Osteocyte (in vitro differentiated cells): ENCODE results near the gene DEFB125. TPM values are rescaled to one million over a fixed set of nuclear protein-coding genes. Genes with fewer than 3 reads are reported as not detected.
"Not testable (repeated sequence)": the region's sequence is repeated elsewhere in the genome, so short reads cannot be mapped to it uniquely, and the experiment has no call there.

Experiments used
- DNase-seq: peaks from one replicate; pipeline ENCODE4 v3.0.0; 2021; ENCODE audit warnings: mixed read lengths; ENCODE audit not compliant: unreplicated experiment; ENCODE audit errors: extremely low spot score
- H3K27ac Mint-ChIP-seq: one replicate; pipeline ENCODE4 v1.8.0; 2021; ENCODE audit warnings: mild to moderate bottlenecking, mixed read lengths; ENCODE audit not compliant: unreplicated experiment
- H3K27me3 Mint-ChIP-seq: one replicate; pipeline ENCODE4 v1.8.0; 2021; ENCODE audit warnings: mixed read lengths; ENCODE audit not compliant: unreplicated experiment
- H3K36me3 Mint-ChIP-seq: one replicate; pipeline ENCODE4 v1.8.0; 2021; ENCODE audit warnings: mixed read lengths; ENCODE audit not compliant: unreplicated experiment
- H3K4me1 Mint-ChIP-seq: one replicate; pipeline ENCODE4 v1.8.0; 2021; ENCODE audit warnings: mixed read lengths; ENCODE audit not compliant: unreplicated experiment
- H3K4me3 Mint-ChIP-seq: one replicate; pipeline ENCODE4 v1.8.0; 2021; ENCODE audit warnings: mild to moderate bottlenecking, moderate library complexity, mixed read lengths; ENCODE audit not compliant: unreplicated experiment
- H3K9me3 Mint-ChIP-seq: one replicate; pipeline ENCODE4 v1.8.0; 2021; ENCODE audit warnings: mixed read lengths; ENCODE audit not compliant: unreplicated experiment
- CTCF ChIP-seq: fragments of 200-600 bp; sonication (generic); IDR thresholded peaks from 2 replicates; pipeline ENCODE4 v1.5.0; 2021; ENCODE audit warnings: antibody characterized with exemption, mild to moderate bottlenecking, moderate library complexity
- total RNA-seq: library from RNA; stranded (reverse); gene quantifications from 2 replicates; pipeline ENCODE4 v1.2.1, GENCODE V29; 2021

DEFB125 gene
- total RNA-seq, 1 donor from 2014 or later = not detected

- Mint-ChIP-seq H3K36me3 (no peaks in the 10 kb centered on the region), H3K27me3 (peaks cover 17% of the 10 kb centered on the region), H3K4me1 (no peaks in the 10 kb centered on the region), H3K27ac (no peak overlapping the region), H3K4me3 (no peak overlapping the region), H3K9me3 (peaks cover 5% of the 10 kb centered on the region)
- DNase-seq = no peak
- TF ChIP-seq CTCF = no peak
Measured at GRCh38 chr20:112396-112795, 24.9 kb downstream of the DEFB125 start.

GRCh38 chr20:117518-117917 lies 30.0 kb downstream of the DEFB125 start:
- no peak overlapping the region for H3K4me3 Mint-ChIP-seq
- no peaks in the 10 kb centered on the region for H3K36me3 Mint-ChIP-seq
- no peak overlapping the region for H3K27ac Mint-ChIP-seq
- H3K9me3 Mint-ChIP-seq = peaks cover 5% of the 10 kb centered on the region
- no peak for DNase-seq
- no peak for TF ChIP-seq CTCF
- H3K27me3 Mint-ChIP-seq = peaks cover 10% of the 10 kb centered on the region
- H3K4me1 Mint-ChIP-seq = no peaks in the 10 kb centered on the region

- not testable (repeated sequence) for H3K36me3 Mint-ChIP-seq, H3K27ac Mint-ChIP-seq, H3K27me3 Mint-ChIP-seq, H3K4me3 Mint-ChIP-seq, H3K4me1 Mint-ChIP-seq, DNase-seq, H3K9me3 Mint-ChIP-seq
Measured at GRCh38 chr20:129786-130323, 42.4 kb downstream of the DEFB125 start.

GRCh38 chr20:137668-138490 lies 50.4 kb downstream of the DEFB125 start:
- peak; percentile 12 for TF ChIP-seq CTCF
- Mint-ChIP-seq H3K4me1 (no peaks in the 10 kb centered on the region), H3K36me3 (no peaks in the 10 kb centered on the region), H3K27me3 (peaks cover 27% of the 10 kb centered on the region), H3K27ac (no peak overlapping the region), H3K4me3 (no peak overlapping the region), H3K9me3 (peaks cover 8% of the 10 kb centered on the region)
- DNase-seq = no peak

GRCh38 chr20:142290-142689 lies 54.8 kb downstream of the DEFB125 start, which contains the start of gene DEFB126:
Gene DEFB126, plus strand, starts transcription at chr20:142590. Its CDS starts 39 bp downstream, at chr20:142629.
- no peak within 1 kb of the TSS for H3K4me3 Mint-ChIP-seq
- TF ChIP-seq CTCF = no peak
- H3K36me3 Mint-ChIP-seq = no peaks in the 10 kb centered on the region
- H3K4me1 Mint-ChIP-seq = no peaks in the 10 kb centered on the region
- no peak within 1 kb of the TSS for H3K27ac Mint-ChIP-seq
- H3K27me3 Mint-ChIP-seq = peaks cover 40% of the 10 kb centered on the region
- DNase-seq = no peak
- peaks cover 4% of the 10 kb centered on the region for H3K9me3 Mint-ChIP-seq
